Spinal cord (tissue), 10 donors: ENCODE measurements around the gene VPS35L. TPM values are rescaled to one million over a fixed set of nuclear protein-coding genes. Genes with fewer than 3 reads are reported as not detected.

Experiments
- DNase-seq, 6 donors: peaks; one replicate each; pipeline versions ENCODE4 v3.0.0 to v3.0.0-alpha.2; 2013 to 2015; ENCODE audit warnings: low spot score in 6 of 6, low read depth in 4 of 6
- H3K27ac ChIP-seq: one replicate; pipeline ENCODE4 v1.5.1; 2013; ENCODE audit warnings: low read depth, low read length, control low read depth
- H3K27me3 ChIP-seq: one replicate; pipeline ENCODE4 v1.6.1; 2013; ENCODE audit warnings: low read length; ENCODE audit not compliant: control insufficient read depth, insufficient read depth
- H3K36me3 ChIP-seq: one replicate; pipeline ENCODE4 v1.6.1; 2013; ENCODE audit warnings: low read length; ENCODE audit not compliant: control insufficient read depth, insufficient read depth
- H3K4me1 ChIP-seq: one replicate; pipeline ENCODE4 v1.6.1; 2013; ENCODE audit warnings: low read length; ENCODE audit not compliant: control insufficient read depth, insufficient read depth
- H3K4me3 ChIP-seq: one replicate; pipeline ENCODE4 v1.5.1; 2013; ENCODE audit warnings: low read depth, low read length, control low read depth
- H3K9me3 ChIP-seq: one replicate; pipeline ENCODE4 v1.6.1; 2013; ENCODE audit warnings: low read length; ENCODE audit not compliant: control insufficient read depth, insufficient read depth
- WGBS: methylation state at CpG from one replicate; pipeline ENCODE4 v1.1.5; 2013; ENCODE audit warnings: missing lambda C conversion rate; ENCODE audit not compliant: insufficient coverage; 5-methylcytosine and 5-hydroxymethylcytosine counted together
- polyA plus RNA-seq, 2 donors: library from polyadenylated mRNA; unstranded; fragments of 120-200 nt; gene quantifications; one replicate each; pipeline ENCODE4 v1.2.1, GENCODE V29; 2013; ENCODE audit not compliant: insufficient read length in 2 of 2
- total RNA-seq, 2 donors: library from RNA; depleted of rRNA in 1 of 2; stranded (reverse); fragments of 120-200 nt in 1 of 2; fragments of >200 nt in 1 of 2; gene quantifications; one replicate each; pipeline versions ENCODE4 v1.2.3 to v1.2.4, GENCODE V29; 2013 to 2014
- donor health status: healthy.

Gene VPS35L
- total and polyA plus RNA-seq, 4 donors: 58.1 to 67.3 (median 63.8) TPM

- no CpG with 5 or more reads among the region's 5 CpGs for WGBS
- Histone ChIP-seq H3K27ac (peak overlapping the region; percentile 47), H3K4me3 (no peak overlapping the region), H3K27me3 (no peaks in the 10 kb centered on the region), H3K4me1 (no peaks in the 10 kb centered on the region), H3K9me3 (no peaks in the 10 kb centered on the region), H3K36me3 (peaks cover 24% of the 10 kb centered on the region)
- DNase-seq: peak in 1 of 6 donors; percentile 63
Observed at GRCh38 chr16:19588661-19589060, 33.2 kb downstream of the VPS35L start.

GRCh38 chr16:19589106-19589505 is 33.6 kb downstream of the VPS35L start:
- no peaks in the 10 kb centered on the region for H3K4me1 ChIP-seq
- H3K27me3 ChIP-seq: no peaks in the 10 kb centered on the region
- H3K9me3 ChIP-seq: no peaks in the 10 kb centered on the region
- H3K36me3 ChIP-seq: peaks cover 27% of the 10 kb centered on the region
- H3K4me3 ChIP-seq: no peak overlapping the region
- no peak for DNase-seq
- 73% methylated on average over 3 of the region's 5 CpGs for WGBS
- H3K27ac ChIP-seq: no peak overlapping the region

- no peaks in the 10 kb centered on the region for H3K27me3 ChIP-seq
- peak in 2 of 6 donors; percentile 4 to 74 for DNase-seq
- H3K4me1 ChIP-seq: no peaks in the 10 kb centered on the region
- no peaks in the 10 kb centered on the region for H3K9me3 ChIP-seq
- 80% methylated on average over 1 of the region's 8 CpGs for WGBS
- peaks cover 34% of the 10 kb centered on the region for H3K36me3 ChIP-seq
- H3K27ac ChIP-seq: peak overlapping the region; percentile 43
- H3K4me3 ChIP-seq: no peak overlapping the region
Observed at GRCh38 chr16:19589771-19590302, 34.3 kb downstream of the VPS35L start.

- Histone ChIP-seq H3K4me1 (no peaks in the 10 kb centered on the region), H3K4me3 (no peak overlapping the region), H3K9me3 (no peaks in the 10 kb centered on the region), H3K27ac (no peak overlapping the region), H3K27me3 (no peaks in the 10 kb centered on the region), H3K36me3 (peaks cover 42% of the 10 kb centered on the region)
- DNase-seq: no peak
- 85% methylated on average over 19 of the region's 19 CpGs for WGBS
Observed at GRCh38 chr16:19595043-19595767, 39.7 kb downstream of the VPS35L start.

GRCh38 chr16:19598805-19599510 is 43.5 kb downstream of the VPS35L start:
- Histone ChIP-seq H3K4me3 (no peak overlapping the region), H3K27ac (no peak overlapping the region), H3K9me3 (no peaks in the 10 kb centered on the region), H3K27me3 (no peaks in the 10 kb centered on the region), H3K36me3 (peaks cover 35% of the 10 kb centered on the region), H3K4me1 (no peaks in the 10 kb centered on the region)
- DNase-seq: no peak
- WGBS: 67% methylated on average over 5 of the region's 6 CpGs

GRCh38 chr16:19599968-19600716 is 44.6 kb downstream of the VPS35L start:
- H3K36me3 ChIP-seq: peaks cover 23% of the 10 kb centered on the region
- H3K27me3 ChIP-seq: no peaks in the 10 kb centered on the region
- H3K4me1 ChIP-seq: no peaks in the 10 kb centered on the region
- no peaks in the 10 kb centered on the region for H3K9me3 ChIP-seq
- no peak for DNase-seq
- H3K27ac ChIP-seq: no peak overlapping the region
- H3K4me3 ChIP-seq: no peak overlapping the region
- WGBS: 77% methylated on average over 4 of the region's 5 CpGs

- H3K4me3 ChIP-seq: no peak overlapping the region
- 60% methylated on average over 5 of the region's 13 CpGs for WGBS
- H3K27me3 ChIP-seq: no peaks in the 10 kb centered on the region
- peak in 5 of 6 donors; percentile 38 to 93 (median 62) for DNase-seq
- H3K27ac ChIP-seq: no peak overlapping the region
- peaks cover 18% of the 10 kb centered on the region for H3K36me3 ChIP-seq
- H3K9me3 ChIP-seq: no peaks in the 10 kb centered on the region
- H3K4me1 ChIP-seq: no peaks in the 10 kb centered on the region
Observed at GRCh38 chr16:19601083-19601976, 45.8 kb downstream of the VPS35L start.

GRCh38 chr16:19604911-19605310 is 49.4 kb downstream of the VPS35L start:
- WGBS: no CpG with 5 or more reads among the region's 4 CpGs
- peaks cover 13% of the 10 kb centered on the region for H3K36me3 ChIP-seq
- no peak overlapping the region for H3K27ac ChIP-seq
- no peaks in the 10 kb centered on the region for H3K27me3 ChIP-seq
- DNase-seq: no peak
- no peaks in the 10 kb centered on the region for H3K4me1 ChIP-seq
- H3K9me3 ChIP-seq: no peaks in the 10 kb centered on the region
- no peak overlapping the region for H3K4me3 ChIP-seq

- Histone ChIP-seq H3K9me3 (no peaks in the 10 kb centered on the region), H3K27me3 (no peaks in the 10 kb centered on the region), H3K27ac (no peak overlapping the region), H3K36me3 (peaks cover 19% of the 10 kb centered on the region), H3K4me1 (no peaks in the 10 kb centered on the region), H3K4me3 (no peak overlapping the region)
- no CpG with 5 or more reads among the region's 1 CpG for WGBS
- no peak for DNase-seq
Observed at GRCh38 chr16:19605701-19606100, 50.2 kb downstream of the VPS35L start.
